Islet precursor cell (in vitro differentiated cells): ENCODE results near the gene DDX24.

ENCODE experiments used
- DNase-seq: peaks from one replicate; pipeline ENCODE4 v3.0.0-alpha.2; 2018

DDX24 gene

DNA sequence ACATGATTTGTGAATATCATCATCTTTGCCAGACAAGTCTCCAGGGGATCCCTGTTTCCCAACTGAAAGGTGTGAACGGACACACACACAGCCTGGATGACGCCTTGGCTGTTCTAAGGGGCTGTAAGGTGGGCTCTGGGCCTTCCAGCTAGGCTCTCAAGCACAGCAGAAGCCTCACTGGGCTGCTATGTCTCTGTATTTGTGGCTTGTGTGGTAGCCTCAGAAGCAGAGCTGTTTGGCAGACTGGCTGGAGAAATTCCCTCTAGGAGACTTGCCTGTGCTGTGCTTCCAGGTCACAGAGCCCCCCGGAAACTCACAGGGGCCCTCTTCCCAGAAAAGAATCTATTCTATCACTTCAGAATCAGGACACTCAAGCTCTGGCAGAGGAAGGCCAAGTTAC, 33.4 kb downstream of the DDX24 start:
- DNase-seq = no peak

DNA sequence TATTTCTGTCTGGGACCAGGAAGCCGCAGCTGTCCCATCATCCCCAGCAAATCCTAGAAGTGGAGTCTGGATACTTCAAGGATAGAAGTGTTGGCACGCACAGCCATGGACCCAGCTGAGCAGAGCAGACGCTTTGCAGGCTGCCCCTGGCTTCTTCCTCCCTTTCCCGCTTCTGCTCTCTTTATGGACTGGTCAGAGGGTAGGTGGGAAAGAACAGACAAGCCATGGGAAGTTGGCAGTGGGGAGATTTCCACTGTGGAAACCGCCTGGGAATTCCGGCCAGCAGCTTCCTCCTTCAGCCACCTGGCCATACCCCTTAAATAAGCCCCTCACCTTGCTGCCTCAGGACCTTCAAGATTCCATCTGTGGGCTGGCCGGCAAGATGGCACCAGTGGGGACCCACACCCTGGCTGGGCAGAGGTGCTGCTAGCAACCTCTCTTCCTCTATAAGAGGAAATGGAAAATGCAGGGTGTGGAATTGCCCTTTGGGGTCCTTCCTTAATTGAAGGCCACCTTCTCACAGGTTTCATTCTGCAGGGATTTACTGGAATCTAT, 34.2 kb downstream of the DDX24 start:
- DNase-seq = peak; percentile 42

DNA sequence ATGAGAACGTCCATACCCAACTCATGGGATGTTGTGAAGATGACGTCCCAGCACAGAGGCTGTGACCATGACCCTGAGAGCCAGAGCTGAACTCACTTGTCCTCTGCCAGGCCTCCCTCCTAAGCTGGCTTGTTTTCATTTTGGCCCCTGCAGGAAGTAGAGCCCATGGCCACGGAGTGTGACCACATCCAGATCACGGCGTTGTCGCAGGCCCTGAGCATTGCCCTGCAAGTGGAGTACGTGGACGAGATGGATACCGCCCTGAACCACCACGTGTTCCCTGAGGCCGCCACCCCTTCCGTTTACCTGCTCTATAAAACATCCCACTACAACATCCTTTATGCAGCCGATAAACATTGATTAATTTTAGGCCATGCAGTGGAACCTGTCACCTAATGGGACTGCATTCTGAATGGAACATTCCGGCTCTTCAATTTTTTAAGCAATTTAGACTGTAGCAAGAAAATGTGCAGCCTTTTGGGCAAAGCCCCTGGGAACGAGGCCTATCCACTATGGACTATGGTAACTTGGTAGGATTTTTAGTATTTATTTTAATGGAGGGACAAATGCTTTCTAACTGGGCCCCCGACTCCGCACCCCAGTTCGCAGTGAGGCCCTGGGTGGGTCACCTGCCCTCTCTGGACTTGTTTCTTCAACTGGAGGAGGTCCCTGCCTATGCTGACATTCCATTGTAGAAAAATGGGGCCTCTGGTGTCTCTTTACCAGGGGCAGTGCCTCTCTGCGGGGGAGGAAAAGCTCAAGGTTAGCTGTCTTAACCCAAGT, 35.2 kb downstream of the DDX24 start:
- DNase-seq = peak; percentile 45

DNA sequence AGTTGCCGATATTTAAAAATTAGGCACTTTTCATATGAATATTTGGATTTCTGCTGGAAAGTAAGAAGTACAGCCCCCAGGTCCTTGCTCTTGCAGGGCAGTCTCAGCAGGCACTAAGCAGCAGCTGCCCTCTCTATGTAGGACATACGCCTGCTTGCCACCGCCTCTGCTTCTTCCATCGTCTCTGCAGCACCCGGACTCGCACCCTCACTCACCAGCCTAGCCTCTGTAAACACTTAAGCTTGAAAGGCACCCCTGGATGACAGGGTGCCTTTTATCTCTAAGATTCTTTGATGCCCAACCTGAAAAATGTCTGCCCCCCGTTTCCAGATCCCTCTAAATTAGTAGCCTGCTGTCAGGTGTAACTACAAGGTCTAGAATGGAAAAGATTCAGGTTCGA, 35.9 kb downstream of the DDX24 start:
- DNase-seq = no peak

DNA sequence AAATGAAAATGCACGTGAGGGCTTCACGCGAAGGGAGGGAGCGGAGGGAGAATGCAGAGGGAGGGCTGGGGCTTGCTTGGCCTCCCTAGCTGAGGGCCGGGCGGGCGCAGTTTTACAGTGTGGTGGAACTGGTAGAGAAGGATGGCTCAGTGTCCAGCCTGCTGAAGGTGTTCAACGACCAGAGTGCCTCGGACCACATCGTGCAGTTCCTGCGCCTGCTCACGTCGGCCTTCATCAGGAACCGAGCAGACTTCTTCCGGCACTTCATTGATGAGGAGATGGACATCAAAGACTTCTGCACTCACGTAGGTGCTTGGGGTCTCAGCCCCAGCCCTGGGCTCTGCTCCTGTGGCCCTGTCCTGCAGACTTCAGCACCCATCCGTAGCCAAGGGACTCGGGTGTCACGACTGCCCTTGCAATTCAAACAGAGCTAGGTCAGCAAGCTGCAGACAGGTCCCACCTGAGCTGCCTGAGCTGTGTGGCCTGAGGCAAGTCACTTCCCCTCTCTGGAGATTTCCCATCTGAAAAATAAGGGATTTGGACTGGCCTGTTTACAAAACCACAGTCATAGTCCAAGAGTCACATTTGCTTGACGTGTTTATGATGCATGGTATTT, 36.4 kb downstream of the DDX24 start:
- DNase-seq = peak; percentile 49

DNA sequence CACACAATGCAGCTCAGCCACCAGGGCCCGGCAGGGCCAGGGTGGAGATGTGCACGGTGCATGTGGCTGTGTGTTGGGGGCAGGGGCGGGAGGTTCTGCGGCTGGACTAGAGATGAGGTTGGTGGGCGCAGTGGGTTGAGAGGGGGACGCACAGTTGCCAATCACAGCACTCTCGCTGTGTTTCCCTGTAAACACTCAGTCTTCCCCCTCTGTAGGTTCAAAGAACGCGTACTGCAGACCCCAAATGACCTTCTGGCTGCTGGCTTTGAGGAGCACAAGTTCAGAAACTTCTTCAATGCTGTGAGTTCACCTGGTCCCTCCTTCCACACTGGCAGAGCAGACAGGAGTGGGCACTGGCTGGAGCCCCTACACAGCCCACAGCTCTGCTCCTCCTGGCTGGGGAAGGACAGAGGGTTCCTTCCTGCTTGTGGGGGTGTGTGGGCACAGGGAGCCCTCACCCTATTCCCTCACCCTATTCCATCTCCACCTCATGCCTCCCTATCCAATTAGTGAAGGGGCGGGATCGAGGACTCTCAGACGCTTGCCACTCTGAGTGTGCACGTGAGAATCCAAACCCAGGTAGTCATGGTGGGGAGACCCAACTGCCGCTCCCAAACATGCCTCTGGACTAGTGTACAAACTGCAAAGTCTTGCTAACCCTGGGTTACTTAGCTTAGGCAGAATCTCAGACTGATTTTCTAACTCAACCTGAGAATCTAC, 37.1 kb downstream of the DDX24 start:
- DNase-seq = peak; percentile 43

DNA sequence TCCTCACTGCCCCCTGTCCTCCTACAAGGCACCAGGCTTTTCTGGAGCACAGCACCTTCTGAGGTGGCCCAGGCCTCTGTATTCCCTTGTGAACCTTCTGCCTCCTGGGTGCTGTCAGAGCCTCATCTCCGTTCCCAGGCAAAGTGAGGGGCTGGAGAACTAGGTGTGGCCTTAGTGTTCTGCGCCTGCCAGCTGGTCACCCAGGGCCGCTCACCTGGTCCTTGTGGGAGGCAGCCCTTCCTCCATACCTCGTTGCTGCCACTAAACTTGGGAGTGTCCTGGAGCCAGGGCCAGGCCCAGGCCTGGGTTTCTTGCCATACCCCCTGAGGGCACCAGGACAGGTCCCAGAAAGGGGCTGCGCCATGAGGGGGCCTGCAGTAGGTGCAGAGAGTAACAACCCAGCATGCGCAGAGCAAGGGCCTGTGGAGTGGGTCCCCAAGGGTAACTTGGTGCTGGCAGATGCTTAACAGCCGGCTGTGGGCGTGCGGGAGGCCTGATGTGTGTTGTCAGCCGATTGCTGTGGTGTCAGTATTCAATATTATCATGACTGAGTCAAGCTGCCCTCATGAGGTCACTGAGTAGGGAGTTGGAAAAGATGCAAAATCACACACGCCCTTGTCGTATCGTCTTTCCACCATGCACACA, 37.8 kb downstream of the DDX24 start:
- peak; percentile 43 for DNase-seq

DNA sequence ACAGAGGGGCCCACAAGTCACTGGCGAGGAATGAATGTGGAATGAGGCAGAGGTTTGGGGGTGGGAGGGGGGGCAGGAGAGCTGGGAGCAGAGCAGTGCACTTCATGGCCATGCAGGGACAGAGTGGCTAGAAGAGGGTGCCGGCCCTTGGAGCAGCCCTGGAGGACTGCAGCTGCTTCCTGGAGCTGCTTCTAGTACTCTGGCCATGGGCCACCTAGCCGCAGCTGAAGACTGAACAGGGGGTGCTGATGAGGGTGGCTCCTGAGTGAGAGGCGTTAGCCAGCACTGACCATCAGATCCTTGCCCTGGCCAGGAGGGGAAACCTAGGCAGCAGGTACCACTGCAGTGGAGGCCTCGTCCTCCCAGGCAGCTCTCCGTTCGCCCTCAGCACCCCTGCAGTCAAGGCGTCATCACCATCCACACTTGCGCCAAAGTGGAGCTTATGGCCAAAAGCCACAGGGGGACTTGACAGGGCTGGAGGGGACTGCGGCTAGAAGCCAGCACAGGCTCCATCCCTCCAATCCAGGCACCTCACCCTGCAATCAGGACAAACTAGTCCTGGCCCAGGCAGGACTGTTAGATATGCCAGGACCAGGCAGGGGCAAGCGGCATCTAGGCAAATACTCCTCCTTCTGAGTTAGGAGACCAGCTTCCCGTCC, 38.4 kb downstream of the DDX24 start:
- peak; percentile 45 for DNase-seq

DNA sequence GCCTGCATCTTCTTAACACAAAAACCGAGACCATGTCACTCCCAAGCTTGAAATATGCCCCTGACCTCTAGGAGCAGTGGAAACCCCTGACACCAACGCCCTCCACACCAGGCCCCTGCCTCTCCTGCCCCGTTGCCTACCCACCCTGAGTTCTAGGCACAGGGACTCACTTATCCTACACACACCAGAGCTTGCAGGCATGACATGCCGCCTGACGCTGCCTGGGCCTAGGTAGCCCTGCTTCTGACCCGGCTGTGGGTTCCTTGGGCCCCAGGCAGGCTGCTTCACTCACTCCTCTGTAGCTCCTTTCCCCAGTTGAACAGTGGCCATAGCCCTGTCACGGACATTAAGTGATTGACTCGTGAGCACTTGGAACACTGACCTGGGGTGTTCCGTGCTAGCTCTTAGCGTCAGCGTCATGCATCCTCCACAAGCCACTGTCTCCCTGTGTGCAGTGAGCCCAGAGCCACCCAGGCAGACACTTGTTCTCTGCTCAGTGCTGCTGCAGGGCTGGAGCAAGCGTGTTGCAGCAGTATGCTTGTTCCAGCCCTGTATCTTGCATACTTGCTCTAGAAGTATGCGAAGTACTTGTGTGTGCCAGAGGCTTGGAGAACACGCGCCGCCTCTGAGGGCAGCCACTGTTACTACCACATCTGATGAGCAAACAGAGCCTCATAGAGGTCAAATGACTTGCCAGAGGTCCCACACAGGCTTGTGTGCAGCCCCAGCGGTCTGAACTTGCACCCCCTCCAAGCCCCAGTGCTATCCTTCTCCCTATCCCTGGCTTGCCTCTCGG, 39.3 kb downstream of the DDX24 start:
- DNase-seq = peak; percentile 56

DNA sequence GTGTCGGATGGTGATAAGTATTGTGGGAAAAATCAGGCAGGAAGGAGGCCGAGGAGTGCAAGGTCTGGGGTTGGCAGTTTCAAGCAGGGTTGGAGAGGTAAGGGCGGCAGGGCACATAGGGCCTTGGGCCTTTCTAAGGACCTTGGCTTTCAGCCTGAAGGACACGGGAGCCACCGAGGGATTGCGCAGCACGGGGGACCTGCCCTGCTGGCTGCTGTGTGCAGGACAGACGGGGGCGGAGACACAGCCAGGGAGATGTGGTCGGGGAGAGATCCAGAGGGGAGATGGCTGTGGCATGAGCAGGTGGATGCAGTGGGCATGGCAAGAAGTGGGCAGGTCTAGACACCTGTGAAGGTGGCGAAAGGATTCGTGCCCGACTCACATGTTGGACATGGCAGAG, 40.2 kb downstream of the DDX24 start:
- DNase-seq = peak; percentile 43

DNA sequence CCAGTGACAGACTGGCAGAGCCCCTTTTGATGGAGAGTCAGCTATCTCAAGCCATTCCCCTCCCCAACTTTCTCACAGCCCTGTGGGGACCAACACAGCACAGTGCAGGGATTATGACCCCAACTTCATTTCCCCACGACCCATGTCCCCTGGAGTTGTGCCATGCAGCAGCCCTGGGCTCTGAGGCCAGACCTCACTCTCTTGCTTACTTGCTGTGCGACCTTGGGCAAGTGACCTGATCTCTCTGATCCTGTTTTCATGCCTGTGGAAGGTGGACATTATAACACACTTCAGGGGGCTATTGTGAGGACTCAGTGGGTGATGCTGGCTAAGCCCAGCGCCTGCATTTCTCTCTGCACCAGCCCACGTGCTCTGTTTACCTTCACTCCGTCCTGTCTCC, 40.8 kb downstream of the DDX24 start:
- peak; percentile 35 for DNase-seq

DNA sequence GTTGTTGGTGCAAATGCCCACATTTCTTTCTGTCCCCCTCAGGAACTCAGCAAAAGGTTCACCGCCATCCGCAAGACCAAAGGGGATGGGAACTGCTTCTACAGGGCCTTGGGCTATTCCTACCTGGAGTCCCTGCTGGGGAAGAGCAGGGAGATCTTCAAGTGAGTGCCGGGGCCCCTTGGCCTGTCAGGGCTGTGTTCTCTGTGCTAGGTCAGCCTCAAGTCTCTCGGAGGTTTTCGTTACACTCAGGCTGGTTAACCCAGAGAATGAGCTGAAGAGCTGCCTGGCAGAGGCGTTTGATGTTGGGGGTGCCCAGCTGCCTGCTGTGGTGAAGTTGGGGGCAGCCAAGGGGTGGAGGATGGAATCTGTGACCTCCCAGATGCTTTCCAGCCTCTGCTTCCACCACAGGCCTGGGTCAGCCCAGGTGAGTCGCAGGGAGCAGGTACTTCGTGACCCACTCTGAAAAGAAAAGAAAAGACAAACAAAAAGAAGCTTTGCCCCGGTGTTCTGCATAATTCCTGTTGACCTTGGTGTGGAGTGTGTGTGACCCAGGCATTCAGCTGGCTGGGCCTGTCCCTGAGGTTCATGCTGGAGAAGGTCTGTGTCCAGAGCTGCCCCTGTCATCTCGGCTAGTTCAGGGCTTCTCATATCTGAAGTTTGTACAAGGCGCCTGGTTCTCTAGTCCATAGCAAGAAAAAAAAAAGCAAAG, 41.9 kb downstream of the DDX24 start:
- DNase-seq = peak; percentile 36

DNA sequence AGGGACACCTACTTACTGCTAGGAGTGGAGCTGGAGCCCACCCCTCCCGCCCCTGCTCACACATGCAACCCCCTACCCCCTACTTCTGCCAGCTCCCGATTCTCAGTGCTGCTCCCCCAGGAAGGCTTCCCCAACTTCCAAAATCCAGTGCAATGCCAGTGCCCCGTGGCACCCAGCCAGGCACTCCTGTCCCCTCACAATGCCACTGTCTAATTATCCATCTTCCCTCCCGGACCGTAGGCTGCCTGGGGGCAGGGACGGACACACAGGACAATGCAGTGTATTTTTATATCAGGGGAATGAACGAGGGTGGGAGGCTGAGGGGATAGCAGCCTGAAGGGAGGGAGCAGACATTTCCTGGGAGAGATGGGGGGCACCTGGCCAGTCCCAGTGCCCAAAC, 42.5 kb downstream of the DDX24 start:
- no peak for DNase-seq

DNA sequence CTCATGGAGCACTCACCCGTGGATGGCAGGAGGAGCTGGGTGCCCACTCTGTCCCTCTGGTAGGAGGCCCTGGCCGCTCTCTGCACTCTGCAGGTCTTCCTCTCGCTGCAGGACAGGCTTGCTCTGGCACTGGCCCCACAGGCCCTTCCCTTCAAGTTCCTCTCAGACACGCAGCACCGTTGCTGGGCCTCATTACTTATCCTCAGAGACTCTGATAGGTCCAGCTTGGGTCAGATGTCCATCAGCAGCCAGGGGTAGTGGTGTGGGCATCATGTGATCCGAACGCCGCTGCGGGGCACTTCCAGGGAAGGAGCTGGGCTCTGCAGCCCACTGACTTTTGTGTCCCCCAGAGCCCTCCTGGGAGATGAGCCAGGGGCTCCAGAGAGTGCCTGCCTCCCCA, 43.0 kb downstream of the DDX24 start:
- peak; percentile 51 for DNase-seq

DNA sequence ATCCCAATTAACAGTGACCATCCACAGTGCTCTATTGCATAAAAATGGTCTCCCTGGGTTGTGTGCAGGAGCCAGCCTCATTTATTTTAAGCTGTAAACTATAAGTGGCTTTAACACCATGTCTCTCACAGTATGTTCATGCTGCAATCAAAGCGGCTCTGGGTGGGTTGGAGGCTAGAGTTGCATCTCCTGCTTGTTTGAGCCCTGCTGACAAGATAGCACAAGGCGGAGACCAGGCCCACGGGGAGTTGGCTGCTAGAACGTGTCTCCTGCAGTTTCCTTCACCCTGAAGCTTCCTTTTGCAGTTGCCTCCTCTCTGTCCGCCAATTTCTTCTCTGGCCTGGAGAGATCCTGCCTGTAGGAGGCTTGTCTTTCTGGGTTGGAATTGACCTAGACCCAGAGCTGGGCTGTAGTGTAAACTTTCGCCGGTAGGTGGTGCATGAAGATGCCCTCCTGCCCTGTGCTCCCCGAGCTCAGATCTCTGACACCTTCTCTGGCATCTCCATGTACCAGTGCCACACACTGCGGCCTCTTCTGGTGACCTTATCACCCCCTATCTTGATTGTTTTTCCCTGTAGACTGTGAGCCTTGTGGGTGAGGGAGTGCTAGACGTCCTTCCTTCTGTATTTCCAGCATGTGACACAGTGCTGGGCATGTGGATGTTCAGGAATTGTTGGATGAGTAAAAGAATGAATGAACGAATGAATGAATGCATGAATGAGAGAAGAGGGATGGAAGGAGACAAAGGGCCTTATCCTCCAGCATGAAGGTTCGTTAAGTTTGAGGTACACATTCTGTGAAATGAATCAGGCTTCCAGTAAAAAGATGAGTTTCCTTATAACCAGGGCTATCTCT, 44.5 kb downstream of the DDX24 start:
- peak; percentile 90 for DNase-seq

DNA sequence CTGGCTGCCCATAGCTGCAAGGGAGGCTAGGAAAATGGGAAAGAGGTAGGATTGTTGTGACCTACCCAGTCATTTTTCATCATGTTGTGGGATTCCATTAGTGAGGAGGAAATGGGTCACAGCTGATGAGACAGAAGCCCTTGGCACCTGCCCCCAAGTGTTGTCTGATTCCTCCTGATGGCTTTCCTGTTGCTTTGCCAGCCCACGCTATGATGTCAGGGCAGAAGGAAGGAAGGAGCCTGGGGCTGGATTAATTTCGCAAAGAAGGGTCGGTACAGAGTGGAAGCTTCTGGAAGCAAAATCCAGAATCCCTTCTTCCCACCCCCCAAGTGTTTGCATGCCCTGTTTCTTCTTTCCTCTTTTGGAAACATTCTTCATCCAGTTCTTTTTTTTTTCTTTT, 46.1 kb downstream of the DDX24 start:
- DNase-seq = no peak

DNA sequence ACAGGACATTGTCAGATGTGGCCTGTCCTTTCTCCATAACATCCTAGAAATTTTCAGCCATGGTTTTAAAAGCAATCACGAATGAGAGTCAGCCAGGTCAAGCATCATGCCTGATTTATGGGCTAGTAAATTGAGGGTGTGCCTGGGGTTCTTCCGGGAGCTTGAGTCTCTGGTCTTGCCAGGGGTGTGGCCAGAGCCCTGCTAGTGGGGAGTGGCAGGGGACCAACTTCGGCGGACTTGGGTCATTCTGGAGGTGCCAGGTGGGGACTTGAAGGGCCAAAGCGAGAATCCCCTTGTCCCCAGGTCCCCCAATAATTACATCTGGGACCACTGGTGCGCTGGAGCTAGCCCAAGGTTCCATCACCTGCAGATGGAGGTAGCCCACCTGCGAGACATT, 49.1 kb downstream of the DDX24 start:
- DNase-seq = no peak

DNA sequence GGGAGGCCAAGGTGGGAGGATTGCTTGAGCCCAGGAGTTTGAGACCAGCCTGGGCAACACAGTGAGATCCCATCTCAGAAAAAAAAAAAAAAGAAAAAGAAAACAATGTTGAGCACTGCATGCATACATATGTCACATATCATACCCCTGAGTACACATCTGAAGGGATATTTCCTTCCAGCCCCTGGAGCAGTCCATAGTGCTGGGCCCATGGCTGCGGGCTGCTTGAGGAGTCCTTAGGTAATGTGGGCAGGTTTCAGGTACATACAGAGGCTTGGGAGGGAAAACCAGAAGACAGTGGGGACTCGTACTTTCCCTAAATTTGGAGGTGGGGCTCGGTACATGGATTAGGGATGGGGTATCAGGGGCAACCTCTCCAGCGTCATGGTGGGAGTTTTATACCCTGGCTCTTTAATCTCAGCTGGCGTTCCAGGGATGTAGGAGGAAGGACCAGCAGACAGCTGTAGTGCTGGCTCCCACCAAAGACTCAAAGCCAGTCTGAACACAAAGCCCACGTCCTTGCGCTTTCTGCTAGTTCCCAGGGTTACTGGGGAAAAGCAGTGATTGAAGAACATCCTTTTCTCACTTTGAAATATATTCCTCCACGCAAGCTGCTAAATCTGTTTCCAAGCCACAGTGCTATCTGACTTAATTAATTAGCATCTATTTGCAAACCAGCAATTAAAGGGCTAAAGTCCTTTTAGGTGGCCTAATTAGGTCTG, 49.7 kb downstream of the DDX24 start:
- no peak for DNase-seq

DNA sequence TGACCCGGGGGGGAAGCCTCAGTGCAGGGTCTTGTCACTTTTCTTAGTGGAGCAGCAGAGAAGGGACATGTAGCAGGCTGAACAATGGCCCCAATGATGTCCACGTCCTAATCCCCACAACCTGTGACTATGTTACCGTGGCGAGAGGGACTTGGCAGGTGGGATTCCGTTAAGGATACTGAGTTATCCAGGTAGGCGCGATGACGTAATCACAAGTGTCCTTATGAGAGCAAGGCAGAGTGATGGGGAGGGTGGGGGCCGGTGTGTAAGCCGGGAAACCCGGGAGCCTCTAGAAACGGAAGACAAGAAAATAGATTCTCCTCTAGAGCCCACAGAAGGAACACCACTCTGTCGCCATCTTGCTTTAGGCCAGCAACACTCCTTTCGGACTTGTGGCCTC, 50.4 kb downstream of the DDX24 start:
- DNase-seq = no peak
